Small intestine (tissue), 7 donors: ENCODE results near the gene TNS1. TPM values are rescaled to one million over a fixed set of nuclear protein-coding genes. Genes with fewer than 3 reads are reported as not detected.

ENCODE experiments used
- DNase-seq, 2 donors: peaks; one replicate each; pipeline versions ENCODE4 v3.0.0 to v3.0.0-alpha.2; 2013
- FAIRE-seq: peaks from 2 replicates; lab custom pipeline; 2012; peaks lifted over from hg19 to GRCh38; lab: Jason Lieb, UNC
- H3K27ac ChIP-seq, 3 donors: one replicate each; pipeline ENCODE4 v1.5.1; 2013; ENCODE audit warnings: low read length in 2 of 3, mild to moderate bottlenecking in 2 of 3, control low read depth in 1 of 3, inconsistent platforms in 1 of 3, low read depth in 1 of 3, moderate library complexity in 1 of 3
- H3K27me3 ChIP-seq, 3 donors: one replicate each; pipeline ENCODE4 v1.6.1; 2013; ENCODE audit warnings: low read length in 3 of 3, inconsistent platforms in 1 of 3; ENCODE audit not compliant: control insufficient read depth in 3 of 3, insufficient read depth in 3 of 3
- H3K36me3 ChIP-seq, 3 donors: one replicate each; pipeline ENCODE4 v1.6.1; 2013; ENCODE audit warnings: low read length in 3 of 3, inconsistent platforms in 1 of 3, low read depth in 1 of 3, mild to moderate bottlenecking in 1 of 3, moderate library complexity in 1 of 3; ENCODE audit not compliant: control insufficient read depth in 3 of 3, insufficient read depth in 2 of 3
- H3K4me1 ChIP-seq, 3 donors: one replicate each; pipeline ENCODE4 v1.6.1; 2013; ENCODE audit warnings: low read length in 2 of 3, inconsistent platforms in 1 of 3, low read depth in 1 of 3, mild to moderate bottlenecking in 1 of 3, moderate library complexity in 1 of 3; ENCODE audit not compliant: control insufficient read depth in 3 of 3, insufficient read depth in 2 of 3
- H3K4me3 ChIP-seq, 3 donors: one replicate each; pipeline ENCODE4 v1.5.1; 2013; ENCODE audit warnings: low read length in 3 of 3, control low read depth in 1 of 3, inconsistent platforms in 1 of 3, low read depth in 1 of 3, mild to moderate bottlenecking in 1 of 3, moderate library complexity in 1 of 3
- H3K9me3 ChIP-seq, 2 donors: one replicate each; pipeline ENCODE4 v1.6.1; 2013; ENCODE audit warnings: low read depth in 1 of 2, low read length in 1 of 2; ENCODE audit not compliant: control insufficient read depth in 2 of 2, insufficient read depth in 1 of 2
- WGBS, 3 donors: extraction: QIAGEN DNeasy Blood & Tissue Kit; methylation state at CpG; one replicate each; pipeline ENCODE4 v1.1.7; 2013; 5-methylcytosine and 5-hydroxymethylcytosine counted together
- polyA plus RNA-seq, 4 donors: library from polyadenylated mRNA; stranded (reverse) in 3 of 4; unstranded in 1 of 4; fragments of 200-250 nt in 3 of 4; fragments of 120-200 nt in 1 of 4; gene quantifications; one replicate each; pipeline versions ENCODE4 v1.2.1 to v1.2.3, GENCODE V29; 2013
- donor health status: healthy with polysubstance abuse.
- donor health status: control.
- donor health status: control.
- donor health status: Bipolar disorder and iron deficiency.
- donor health status: healthy.

TNS1 gene
- polyA plus RNA-seq, 4 donors, result 1.3 to 52.1 (median 9.8) TPM

GRCh38 chr2:217939220-217939619 is 63.6 kb downstream of the TNS1 start:
- H3K27me3 ChIP-seq, result no peaks in the 10 kb centered on the region
- peaks cover 0 to 41% (median 5%) of the 10 kb centered on the region in 3 donors for H3K4me1 ChIP-seq
- FAIRE-seq (no peak), DNase-seq (no peak)
- 82 to 95% (median 94%) methylated on average over 3 of the region's 3 CpGs for WGBS, 3 donors
- H3K9me3 ChIP-seq, result no peaks in the 10 kb centered on the region
- no peak overlapping the region for H3K4me3 ChIP-seq
- peaks cover 0 to 2% (median 0%) of the 10 kb centered on the region in 3 donors for H3K36me3 ChIP-seq
- H3K27ac ChIP-seq, result peak overlapping the region in 1 of 3 donors; percentile 43

GRCh38 chr2:217938036-217938435 is 64.8 kb downstream of the TNS1 start:
- 50 to 77% (median 70%) methylated on average over 6 of the region's 6 CpGs for WGBS, 3 donors
- DNase-seq, result no peak

DNA sequence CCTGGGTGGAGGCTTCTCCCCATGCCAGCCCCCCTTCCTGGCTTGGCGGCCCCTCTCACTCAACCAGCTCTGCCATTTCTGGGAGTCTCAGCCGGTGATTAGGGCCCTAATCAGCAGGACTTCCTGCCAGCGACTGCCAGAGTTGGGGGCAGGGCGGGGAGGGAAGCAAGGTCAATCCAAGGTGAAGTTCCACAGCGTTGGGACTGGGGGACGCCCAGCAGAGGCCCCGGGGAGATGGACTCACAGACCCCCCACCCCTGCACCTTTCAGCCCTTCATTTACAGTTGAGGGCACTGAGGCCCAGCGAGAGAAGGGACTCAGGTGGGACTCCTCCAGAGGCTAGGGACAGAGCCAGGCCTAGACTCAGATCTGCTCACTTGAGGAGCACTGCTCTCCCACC is 65.3 kb downstream of the TNS1 start:
- H3K4me3 ChIP-seq, result no peak overlapping the region
- no peak for DNase-seq
- 34 to 41% (median 38%) methylated on average over 8 of the region's 8 CpGs for WGBS, 3 donors

More at GRCh38 chr2:217938036-217938435, 64.8 kb downstream of the TNS1 start:
- H3K27me3 ChIP-seq, result no peaks in the 10 kb centered on the region
- H3K27ac ChIP-seq, result peak overlapping the region in 2 of 3 donors; percentile 60 to 71
- FAIRE-seq, result no peak
- peaks cover 0 to 37% (median 5%) of the 10 kb centered on the region in 3 donors for H3K4me1 ChIP-seq
- H3K4me3 ChIP-seq, result no peak overlapping the region
- no peaks in the 10 kb centered on the region for H3K9me3 ChIP-seq
- peaks cover 0 to 2% (median 0%) of the 10 kb centered on the region in 3 donors for H3K36me3 ChIP-seq

GRCh38 chr2:217936952-217937351 is 65.8 kb downstream of the TNS1 start:
- Histone ChIP-seq H3K27ac (peak overlapping the region in 2 of 3 donors; percentile 60 to 71), H3K4me3 (no peak overlapping the region), H3K36me3 (peaks cover 0 to 2% (median 0%) of the 10 kb centered on the region in 3 donors), H3K9me3 (no peaks in the 10 kb centered on the region), H3K4me1 (peaks cover 0 to 33% (median 5%) of the 10 kb centered on the region in 3 donors), H3K27me3 (no peaks in the 10 kb centered on the region)
- 56 to 80% (median 73%) methylated on average over 10 of the region's 10 CpGs for WGBS, 3 donors
- FAIRE-seq (no peak), DNase-seq (no peak)

More for the DNA sequence above, 65.3 kb downstream of the TNS1 start:
- Histone ChIP-seq H3K27me3 (no peaks in the 10 kb centered on the region), H3K9me3 (no peaks in the 10 kb centered on the region), H3K27ac (peak overlapping the region in 2 of 3 donors; percentile 60 to 71), H3K36me3 (peaks cover 0 to 2% (median 0%) of the 10 kb centered on the region in 3 donors), H3K4me1 (peaks cover 0 to 33% (median 5%) of the 10 kb centered on the region in 3 donors)
- FAIRE-seq, result no peak

- Histone ChIP-seq H3K4me3 (no peak overlapping the region), H3K9me3 (no peaks in the 10 kb centered on the region), H3K27me3 (no peaks in the 10 kb centered on the region), H3K4me1 (peaks cover 0 to 33% (median 5%) of the 10 kb centered on the region in 3 donors), H3K27ac (peak overlapping the region in 2 of 3 donors; percentile 60 to 82), H3K36me3 (peaks cover 0 to 2% (median 0%) of the 10 kb centered on the region in 3 donors)
- 70 to 81% (median 80%) methylated on average over 10 of the region's 10 CpGs for WGBS, 3 donors
- DNase-seq, result no peak
- no peak for FAIRE-seq
Measured at GRCh38 chr2:217935901-217936684, 66.7 kb downstream of the TNS1 start.

DNA sequence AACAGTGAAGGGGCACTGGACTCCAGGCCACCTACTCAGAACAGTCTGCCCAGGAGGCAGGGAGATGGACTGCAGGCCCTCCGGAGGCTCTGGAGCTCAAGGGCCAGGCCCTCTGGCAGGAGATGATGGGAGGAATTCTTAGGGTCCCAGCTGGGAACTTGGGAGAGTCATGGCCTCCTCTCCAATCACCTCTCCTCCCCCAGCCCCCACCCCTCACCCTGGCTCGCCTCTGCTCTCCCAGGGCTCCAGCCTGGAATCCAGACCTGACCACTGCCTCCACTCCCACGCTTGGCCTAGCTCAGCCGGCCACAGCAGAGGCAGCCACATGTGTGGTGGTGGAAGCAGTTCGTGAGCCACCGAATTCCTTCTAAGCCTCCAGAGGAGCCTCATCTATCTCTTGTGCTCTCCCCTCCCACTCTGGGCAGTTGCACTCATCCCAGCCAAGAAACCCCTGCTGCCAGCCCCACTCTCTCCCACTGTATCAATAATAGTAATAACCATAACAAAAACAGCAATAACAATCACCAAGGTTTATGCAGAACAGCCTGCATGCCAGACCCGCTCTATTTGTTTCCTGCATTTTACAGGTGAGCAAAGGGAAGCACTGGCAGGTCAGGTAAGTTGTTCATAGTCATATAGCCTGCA is 67.4 kb downstream of the TNS1 start:
- no peak for FAIRE-seq
- peaks cover 0 to 34% (median 5%) of the 10 kb centered on the region in 3 donors for H3K4me1 ChIP-seq

DNA sequence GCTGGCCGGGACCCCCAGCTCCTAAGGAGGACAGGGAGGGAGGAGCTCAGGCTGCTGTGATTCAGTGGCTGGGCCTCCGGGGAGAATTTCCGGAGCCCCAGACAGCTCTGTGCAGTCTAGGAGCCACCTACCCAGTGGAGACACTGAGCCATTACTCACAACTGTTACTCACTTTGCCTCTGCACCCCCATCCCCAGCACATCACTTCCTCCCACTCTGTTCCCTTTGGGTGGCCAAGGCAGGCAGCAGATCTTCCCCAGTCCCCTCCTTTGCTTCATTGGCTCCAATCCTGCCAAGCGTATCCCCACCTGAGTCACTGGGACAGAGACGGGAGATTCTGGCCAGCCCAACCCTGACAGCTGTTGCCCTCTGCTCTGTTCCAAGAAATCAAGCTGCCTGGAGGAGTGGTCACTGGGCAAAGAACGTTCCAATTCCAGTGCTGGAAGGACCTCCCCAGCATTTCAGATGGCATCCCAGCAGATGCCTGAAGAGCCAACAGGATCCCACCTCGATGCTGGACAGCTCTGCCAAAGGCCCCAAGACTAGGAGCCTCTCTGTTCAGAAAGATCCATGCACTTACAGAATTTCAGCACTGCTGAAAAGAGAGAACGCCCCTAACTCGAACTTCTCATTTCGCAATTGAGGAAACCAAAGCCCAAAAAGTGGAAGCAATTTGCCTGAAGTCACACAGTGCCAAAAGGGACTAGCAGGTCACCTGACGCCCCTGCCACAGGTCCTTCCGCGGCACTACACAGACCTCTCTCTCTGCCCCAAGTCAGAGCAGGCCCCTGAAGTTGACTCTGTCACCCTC is 68.3 kb downstream of the TNS1 start:
- no peaks in the 10 kb centered on the region for H3K27me3 ChIP-seq
- FAIRE-seq (no peak), DNase-seq (no peak)
- H3K27ac ChIP-seq, result peak overlapping the region in 2 of 3 donors; percentile 46 to 82
- no peak overlapping the region for H3K4me3 ChIP-seq
- no peaks in the 10 kb centered on the region for H3K9me3 ChIP-seq
- 28 to 52% (median 36%) methylated on average over 12 to 13 of the region's 13 CpGs for WGBS, 3 donors
- peaks cover 0 to 35% (median 5%) of the 10 kb centered on the region in 3 donors for H3K4me1 ChIP-seq
- no peaks in the 10 kb centered on the region for H3K36me3 ChIP-seq

More for the DNA sequence above, 67.4 kb downstream of the TNS1 start:
- Histone ChIP-seq H3K9me3 (no peaks in the 10 kb centered on the region), H3K36me3 (peaks cover 0 to 2% (median 0%) of the 10 kb centered on the region in 3 donors), H3K27me3 (no peaks in the 10 kb centered on the region), H3K27ac (peak overlapping the region in 2 of 3 donors; percentile 60 to 82), H3K4me3 (no peak overlapping the region)
- DNase-seq, result no peak
- 67 to 89% (median 67%) methylated on average over 6 to 7 of the region's 7 CpGs for WGBS, 3 donors

- H3K9me3 ChIP-seq, result no peaks in the 10 kb centered on the region
- peaks cover 0 to 35% (median 5%) of the 10 kb centered on the region in 3 donors for H3K4me1 ChIP-seq
- peak overlapping the region in 2 of 3 donors; percentile 46 to 82 for H3K27ac ChIP-seq
- FAIRE-seq, result no peak
- WGBS, 3 donors, result 7 to 52% (median 24%) methylated on average over 3 of the region's 3 CpGs
- no peaks in the 10 kb centered on the region for H3K36me3 ChIP-seq
- no peak overlapping the region for H3K4me3 ChIP-seq
- no peaks in the 10 kb centered on the region for H3K27me3 ChIP-seq
- no peak for DNase-seq
Measured at GRCh38 chr2:217933617-217933993, 69.2 kb downstream of the TNS1 start.
